ENCODE measurements around the gene ARHGEF7. TPM values are rescaled to one million over a fixed set of nuclear protein-coding genes. Genes with fewer than 3 reads are reported as not detected.

Gene ARHGEF7
- total RNA-seq, 3 donors from 2014 or later, result 55.3 to 82.5 (median 62.6) TPM

- ATAC-seq (no peak), DNase-seq (no peak)
- no peak overlapping the region for H3K4me3 ChIP-seq
- no peaks in the 10 kb centered on the region for H3K36me3 ChIP-seq (ENCODE audit: low read depth)
- intact Hi-C loops (cut with DNase I, micrococcal nuclease), result no loop called here
- no peaks in the 10 kb centered on the region for H3K9me3 ChIP-seq
- no peaks in the 10 kb centered on the region for H3K4me1 ChIP-seq (ENCODE audit: low read depth)
- TF ChIP-seq CTCF (IDR thresholded peaks at IDR 0.05), result no peak
Observed at GRCh38 chr13:111295886-111296285, 180.8 kb downstream of the ARHGEF7 start.

GRCh38 chr13:111296417-111296816 lies 181.3 kb downstream of the ARHGEF7 start:
- ATAC-seq, result no peak
- intact Hi-C loops (cut with DNase I, micrococcal nuclease), result no loop called here
- DNase-seq, result no peak
- Histone ChIP-seq H3K9me3 (no peaks in the 10 kb centered on the region), H3K4me1 (ENCODE audit: low read depth) (no peaks in the 10 kb centered on the region), H3K4me3 (no peak overlapping the region), H3K36me3 (ENCODE audit: low read depth) (no peaks in the 10 kb centered on the region)
- no peak for TF ChIP-seq CTCF (IDR thresholded peaks at IDR 0.05)

GRCh38 chr13:111298214-111298975 lies 183.3 kb downstream of the ARHGEF7 start:
- no peaks in the 10 kb centered on the region for H3K4me1 ChIP-seq (ENCODE audit: low read depth)
- intact Hi-C loops (cut with DNase I, micrococcal nuclease), result no loop called here
- no peak for ATAC-seq
- TF ChIP-seq CTCF (IDR thresholded peaks at IDR 0.05), result no peak
- H3K36me3 ChIP-seq (ENCODE audit: low read depth), result peaks cover 2% of the 10 kb centered on the region
- H3K9me3 ChIP-seq, result no peaks in the 10 kb centered on the region
- DNase-seq, result no peak
- H3K4me3 ChIP-seq, result no peak overlapping the region

GRCh38 chr13:111302045-111302726 lies 187.1 kb downstream of the ARHGEF7 start:
- intact Hi-C loops (cut with DNase I, micrococcal nuclease), result no loop called here
- Histone ChIP-seq H3K9me3 (no peaks in the 10 kb centered on the region), H3K4me3 (no peak overlapping the region), H3K36me3 (ENCODE audit: low read depth) (peaks cover 17% of the 10 kb centered on the region), H3K4me1 (ENCODE audit: low read depth) (no peaks in the 10 kb centered on the region)
- no peak for TF ChIP-seq CTCF (IDR thresholded peaks at IDR 0.05)
- ATAC-seq, result no peak
- DNase-seq, result no peak

- no peak for TF ChIP-seq CTCF (IDR thresholded peaks at IDR 0.05)
- Histone ChIP-seq H3K36me3 (ENCODE audit: low read depth) (peaks cover 17% of the 10 kb centered on the region), H3K9me3 (no peaks in the 10 kb centered on the region), H3K4me3 (no peak overlapping the region), H3K4me1 (ENCODE audit: low read depth) (no peaks in the 10 kb centered on the region)
- ATAC-seq, result no peak
- no peak for DNase-seq
- intact Hi-C loops (cut with DNase I, micrococcal nuclease), result no loop called here
Observed at GRCh38 chr13:111303559-111303958, 188.4 kb downstream of the ARHGEF7 start.

Measured in mucosa of descending colon (tissue), 3 donors.